ENCODE data around the gene PEX1.

- TF ChIP-seq EZH2 (IDR thresholded peaks at IDR 0.05; ENCODE audit: low read length, missing control alignments) (no peak), CTCF (conservative IDR thresholded peaks at IDR 0.05 in 1 of 2, IDR thresholded peaks at IDR 0.05 in 1 of 2; ENCODE audit: low read depth in 1 of 2, low read length in 2 of 2) (no peak)
Observed at GRCh38 chr7:92534572-92534971, 6.3 kb upstream of the PEX1 start.

Data from fibroblast of lung (primary cell).